Islet of Langerhans (tissue), 1 donor: ENCODE measurements around the gene GPC6.

Experiments used
- FAIRE-seq: peaks from one replicate; lab custom pipeline; 2011; peaks lifted over from hg19 to GRCh38; lab: Jason Lieb, UNC

Gene GPC6

GRCh38 chr13:93620181-93620765 is 393.7 kb downstream of the GPC6 start:
- FAIRE-seq = no peak

GRCh38 chr13:93621051-93621450 is 394.4 kb downstream of the GPC6 start:
- FAIRE-seq = no peak

- FAIRE-seq = no peak
Measured at GRCh38 chr13:93621966-93622365, 395.4 kb downstream of the GPC6 start.

GRCh38 chr13:93624311-93624777 is 397.7 kb downstream of the GPC6 start:
- no peak for FAIRE-seq

DNA sequence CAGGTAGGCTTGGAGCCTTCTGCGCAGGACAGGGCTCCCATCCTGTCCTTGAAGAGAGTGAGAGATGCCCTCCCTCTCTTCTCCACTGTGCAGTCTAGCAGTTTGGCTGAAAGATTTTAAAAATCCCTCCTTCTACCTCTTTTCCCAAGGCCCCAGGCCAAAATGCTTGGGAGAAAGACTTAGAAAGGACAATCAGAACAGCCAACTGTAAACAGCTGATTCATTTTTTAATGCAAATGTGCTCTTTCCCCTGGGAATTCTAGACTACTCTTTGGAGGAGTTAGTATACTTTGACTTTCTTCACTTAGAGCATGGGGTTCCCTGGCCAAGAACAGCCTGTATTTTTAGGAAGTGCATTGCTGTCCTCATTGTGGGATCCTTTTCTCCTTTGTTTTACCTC is 398.9 kb downstream of the GPC6 start:
- no peak for FAIRE-seq

GRCh38 chr13:93628136-93628797 is 401.7 kb downstream of the GPC6 start:
- FAIRE-seq = no peak

GRCh38 chr13:93635616-93636032 is 409.0 kb downstream of the GPC6 start:
- no peak for FAIRE-seq

- FAIRE-seq = no peak
Measured at GRCh38 chr13:93637852-93638251, 411.2 kb downstream of the GPC6 start.

DNA sequence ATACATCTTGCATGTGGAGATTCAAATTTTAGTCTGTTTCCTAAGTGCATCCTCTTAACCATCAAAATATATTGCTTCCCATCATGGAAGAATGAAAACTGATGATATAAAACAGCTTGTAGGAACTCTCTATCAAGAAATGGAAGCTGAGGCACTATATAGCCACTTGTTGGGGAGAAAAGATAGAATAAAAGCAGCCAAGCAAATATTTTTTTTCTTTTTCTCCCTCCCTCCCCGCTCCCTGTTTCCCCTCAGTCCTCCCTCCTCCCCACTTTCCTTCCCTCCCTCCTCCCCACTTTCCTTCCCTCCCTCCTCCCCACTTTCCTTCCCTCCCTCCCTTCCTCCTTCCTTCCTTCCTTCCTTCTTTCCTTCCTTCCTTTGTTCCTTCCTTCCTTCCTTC is 413.8 kb downstream of the GPC6 start:
- FAIRE-seq = no peak

DNA sequence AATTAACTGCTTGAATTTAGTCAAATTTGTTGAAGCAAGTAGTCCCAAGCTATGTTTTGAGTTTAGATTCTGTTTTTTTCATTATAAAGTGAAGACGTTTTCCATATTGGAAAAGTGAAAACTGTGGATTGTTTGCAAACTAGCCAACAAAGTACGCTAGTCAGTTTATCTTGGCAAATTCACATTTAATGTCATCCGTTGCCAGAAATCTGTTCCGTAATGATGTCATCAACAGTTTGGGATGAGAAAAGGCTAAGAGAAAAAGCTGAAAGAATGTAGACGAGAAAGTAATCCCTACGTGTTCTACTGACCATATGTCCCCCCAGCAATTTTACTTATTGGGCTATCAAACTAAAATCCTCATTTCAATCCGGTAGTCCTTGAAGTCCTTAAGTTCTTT is 419.6 kb downstream of the GPC6 start:
- no peak for FAIRE-seq

DNA sequence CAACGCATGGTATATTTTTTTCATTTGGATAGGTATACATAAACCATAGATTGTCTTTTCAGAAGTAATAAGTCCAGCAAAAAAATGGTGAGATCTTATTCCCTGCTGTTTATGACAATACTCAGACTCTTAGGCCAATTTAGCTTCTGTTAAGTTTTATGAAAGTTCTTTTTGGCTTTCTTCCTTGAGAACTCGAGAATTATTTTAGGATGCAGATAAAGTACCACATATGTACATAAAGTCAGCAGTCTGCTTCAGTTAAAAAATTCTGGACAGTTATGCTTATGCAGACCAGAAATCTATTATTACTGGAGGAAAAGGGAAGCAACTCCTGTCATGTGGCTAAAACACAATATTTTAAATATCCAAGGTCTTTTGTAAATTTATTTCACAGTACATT is 422.9 kb downstream of the GPC6 start:
- no peak for FAIRE-seq

DNA sequence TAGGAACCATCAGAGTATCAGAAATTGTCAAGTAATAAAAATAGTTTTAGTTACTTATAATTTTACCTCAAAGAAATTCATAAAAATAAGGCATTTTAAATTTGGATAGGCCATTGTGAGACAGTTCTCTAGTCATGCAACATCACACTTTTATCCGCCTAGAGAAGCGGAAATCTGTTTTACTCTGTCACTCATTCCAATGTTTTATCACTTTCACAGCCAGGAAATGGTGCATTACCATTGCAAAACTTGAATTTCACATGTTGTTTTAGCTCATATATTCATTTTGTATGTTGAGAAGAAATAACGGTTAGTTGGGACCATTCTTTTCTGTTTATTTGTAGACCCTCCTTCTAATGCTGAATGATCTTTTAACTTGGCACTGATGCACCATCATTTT is 427.2 kb downstream of the GPC6 start:
- FAIRE-seq = no peak

GRCh38 chr13:93655154-93655553 is 428.5 kb downstream of the GPC6 start:
- FAIRE-seq = no peak

DNA sequence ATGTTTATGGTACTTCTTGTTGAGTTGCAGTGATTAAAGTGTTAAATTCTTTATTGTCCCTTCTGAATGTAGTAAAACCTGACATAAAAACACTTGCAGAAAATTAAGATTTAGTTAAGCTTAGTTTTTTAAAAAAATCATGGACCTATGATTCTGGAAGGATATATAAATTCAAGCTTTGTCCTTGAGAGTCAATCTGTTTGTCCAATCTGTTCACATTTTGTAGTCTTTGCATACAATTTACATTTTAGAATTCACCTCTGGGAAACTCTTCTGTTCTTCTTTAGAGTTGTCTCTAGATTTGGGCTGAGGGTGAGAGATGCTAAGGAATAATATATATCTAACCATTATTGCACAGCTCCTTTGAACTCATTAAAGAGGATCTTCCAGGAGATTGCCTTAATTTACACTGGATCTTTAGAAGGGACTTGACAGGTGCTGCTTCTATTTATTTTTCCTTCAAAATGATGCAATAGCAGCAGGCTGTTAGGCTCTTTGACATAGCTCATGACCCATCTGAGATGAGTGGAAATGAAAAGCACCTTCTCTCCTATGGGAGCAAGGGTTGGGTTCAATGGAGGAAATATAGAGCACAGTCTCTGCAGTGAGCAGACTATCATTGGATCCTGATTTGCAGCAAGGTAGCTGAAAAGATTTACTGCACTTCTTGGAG is 433.9 kb downstream of the GPC6 start:
- FAIRE-seq = no peak

- FAIRE-seq = no peak
Measured at GRCh38 chr13:93670866-93671265, 444.3 kb downstream of the GPC6 start.

- no peak for FAIRE-seq
Measured at GRCh38 chr13:93672996-93673395, 446.4 kb downstream of the GPC6 start.

DNA sequence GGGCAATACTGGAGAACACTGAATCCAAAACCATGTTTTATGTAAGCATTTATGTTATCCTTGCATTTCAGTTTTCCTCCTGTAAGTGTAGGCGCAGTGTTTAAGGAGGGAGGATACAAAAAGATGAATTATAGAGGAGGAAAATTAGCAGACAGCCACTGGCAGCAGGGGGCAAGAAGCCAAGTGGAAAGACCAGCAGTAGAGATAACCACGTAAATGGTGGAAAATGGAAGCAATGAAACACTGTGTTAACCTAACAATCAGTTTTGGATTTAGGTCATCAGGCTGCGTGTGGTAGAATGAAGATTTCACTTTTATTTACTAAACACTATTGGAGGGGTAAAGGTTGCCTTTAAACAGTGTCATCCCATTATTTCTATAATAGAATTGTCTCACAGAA is 447.3 kb downstream of the GPC6 start:
- FAIRE-seq = no peak

DNA sequence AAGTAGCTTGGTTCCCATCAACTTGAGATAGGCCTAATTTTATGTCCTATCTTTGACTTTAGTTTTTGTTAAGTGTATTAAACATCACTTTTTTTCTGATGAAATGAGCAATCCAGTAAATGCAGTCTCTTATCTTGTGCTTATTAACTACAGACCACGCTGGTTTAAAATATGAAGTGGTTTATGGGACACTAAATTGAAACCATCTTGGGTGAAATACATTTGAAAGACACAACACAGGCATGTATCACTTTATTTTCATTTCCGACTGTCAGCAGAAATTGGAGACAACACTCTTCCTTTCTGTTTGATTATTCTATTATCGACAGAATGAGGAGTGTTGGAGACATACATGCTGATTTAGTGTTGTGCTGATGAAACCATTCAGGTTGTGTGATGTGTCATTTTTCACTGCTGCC is 447.7 kb downstream of the GPC6 start:
- no peak for FAIRE-seq

DNA sequence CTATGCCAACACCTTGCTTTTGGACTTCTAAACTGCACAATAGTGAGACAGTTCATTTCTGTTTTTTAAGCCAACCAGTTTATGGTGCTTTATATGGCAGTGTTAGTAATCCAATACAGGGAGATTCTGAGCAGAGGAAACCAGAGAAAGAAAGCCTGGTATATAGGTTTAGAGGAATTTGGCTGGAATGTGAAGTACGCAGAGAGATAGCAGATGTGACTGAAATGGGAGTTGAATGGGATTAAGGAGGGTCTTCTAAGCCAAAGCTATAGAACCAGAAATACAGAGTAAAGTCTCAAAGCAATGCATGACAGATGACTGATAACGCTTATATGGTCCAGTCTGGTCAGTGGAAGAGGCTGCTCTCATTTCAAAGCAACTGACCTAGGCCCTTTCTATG is 453.7 kb downstream of the GPC6 start:
- no peak for FAIRE-seq

DNA sequence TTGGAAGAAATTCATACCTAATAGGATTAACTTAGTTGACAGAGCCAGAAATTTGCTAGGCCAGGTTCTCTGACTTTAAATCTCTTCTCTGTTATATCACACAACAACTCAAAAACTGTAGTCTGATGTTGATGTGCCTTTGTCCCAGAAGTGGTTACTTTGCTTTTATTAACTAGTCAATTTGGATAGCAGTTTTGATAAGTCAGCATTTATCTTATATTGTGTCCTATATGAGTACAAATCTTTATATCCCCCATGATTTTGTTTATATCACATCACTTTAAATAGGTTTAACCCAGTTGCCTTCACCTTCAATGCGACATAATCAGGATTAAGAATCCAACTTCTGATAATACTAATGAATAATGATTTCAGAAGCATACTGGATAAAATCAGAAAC is 459.3 kb downstream of the GPC6 start:
- no peak for FAIRE-seq

GRCh38 chr13:93686399-93686798 is 459.8 kb downstream of the GPC6 start:
- FAIRE-seq = no peak

- FAIRE-seq = no peak
Measured at GRCh38 chr13:93687261-93687660, 460.7 kb downstream of the GPC6 start.

DNA sequence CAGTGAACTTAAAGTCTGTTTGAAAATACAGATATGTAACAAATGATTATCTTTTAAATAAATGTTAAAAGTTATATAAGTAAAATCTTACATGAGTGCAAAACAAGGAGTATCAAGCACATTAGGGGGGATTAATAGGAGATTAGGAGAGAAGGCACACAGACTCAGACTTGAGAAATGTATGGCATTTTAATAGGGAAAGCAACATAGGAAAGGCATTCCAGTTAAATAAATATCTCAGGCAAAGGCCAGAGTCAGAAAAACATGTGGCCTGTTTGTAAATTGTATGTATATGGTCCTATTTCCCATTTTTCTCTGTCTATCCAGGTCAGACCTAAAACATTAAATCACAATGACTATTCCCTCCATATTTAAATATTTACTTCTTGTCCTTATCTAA is 462.7 kb downstream of the GPC6 start:
- no peak for FAIRE-seq

- FAIRE-seq = no peak
Measured at GRCh38 chr13:93690139-93690538, 463.5 kb downstream of the GPC6 start.
